Upper lobe of left lung (tissue), 6 donors: ENCODE data around the gene RAX2. TPM values are rescaled to one million over a fixed set of nuclear protein-coding genes. Genes with fewer than 3 reads are reported as not detected.

Experiments used
- ATAC-seq, 2 donors: fragments of 200-7000 bp; cut with Tn5 transposase; one replicate each; pipeline ENCODE4 v1.9.1; 2022; ENCODE audit warnings: mild to moderate bottlenecking in 2 of 2, moderate library complexity in 2 of 2; ENCODE audit not compliant: low FRiP score in 2 of 2
- DNase-seq, 2 donors: peaks; one replicate each; pipeline ENCODE4 v3.0.0-alpha.2; 2019 to 2020
- H3K27ac ChIP-seq, 4 donors: fragments of 200-600 bp; sonication (generic); one replicate each; pipeline ENCODE4 v1.5.1; 2016 to 2019
- H3K27me3 ChIP-seq, 4 donors: fragments of 200-600 bp; sonication (generic); one replicate each; pipeline ENCODE4 v1.5.1; 2017 to 2019
- H3K36me3 ChIP-seq, 4 donors: fragments of 200-600 bp; sonication (generic); one replicate each; pipeline ENCODE4 v1.5.1; 2016 to 2019
- H3K4me1 ChIP-seq, 4 donors: fragments of 200-600 bp; sonication (generic); one replicate each; pipeline ENCODE4 v1.5.1; 2018 to 2019
- H3K4me3 ChIP-seq, 4 donors: fragments of 200-600 bp; sonication (generic); one replicate each; pipeline ENCODE4 v1.5.1; 2017 to 2019; ENCODE audit warnings: mild to moderate bottlenecking in 2 of 4, moderate library complexity in 1 of 4
- H3K9me3 ChIP-seq, 4 donors: fragments of 200-600 bp; sonication (generic); one replicate each; pipeline ENCODE4 v1.5.1; 2018 to 2019
- EP300 ChIP-seq, 4 donors: sonication (generic); formaldehyde crosslinking; IDR thresholded peaks; one replicate each; pipeline ENCODE4 v1.5.1; 2017; ENCODE audit warnings: antibody characterized with exemption in 4 of 4, control low read depth in 2 of 4
- POLR2A ChIP-seq, 4 donors: fragments of 450-650 bp; IDR thresholded peaks; one replicate each; pipeline ENCODE4 v1.5.1; 2016 to 2017; ENCODE audit warnings: antibody characterized with exemption in 4 of 4, mild to moderate bottlenecking in 2 of 4
- POLR2AphosphoS5 ChIP-seq, 2 donors: sonication (generic); formaldehyde crosslinking; IDR thresholded peaks; one replicate each; pipeline ENCODE4 v1.5.1; 2017; ENCODE audit warnings: antibody characterized with exemption in 2 of 2
- WGBS, 2 donors: methylation state at CpG; one replicate each; pipeline ENCODE4 v1.1.5; 2017 to 2018; 5-methylcytosine and 5-hydroxymethylcytosine counted together
- total RNA-seq, 6 donors: library from RNA; depleted of rRNA in 4 of 6; stranded (reverse); fragments of >200 nt in 4 of 6; gene quantifications; one replicate each; pipeline versions ENCODE4 v1.1.0 to v1.2.1, GENCODE V29; 2016 to 2021
- TF ChIP-seq, protein P1 (sequence below), 6 experiments: fragments of 450-650 bp in 4 of 6; fragments of 200-600 bp in 2 of 6; sonication (generic) in 2 of 6; IDR thresholded peaks; one replicate each; pipeline ENCODE4 v1.5.1; 2016 to 2019; ENCODE audit warnings: antibody characterized with exemption in 6 of 6
- donor health status: DM: no; HTN: no; CAD: no; lungs with moderate emphysema.
- donor health status: DM: no; HTN: yes; CAD: no; lungs with severe emphysema.

The RAX2 gene
- total RNA-seq, 6 donors from 2014 or later = not detected

DNA sequence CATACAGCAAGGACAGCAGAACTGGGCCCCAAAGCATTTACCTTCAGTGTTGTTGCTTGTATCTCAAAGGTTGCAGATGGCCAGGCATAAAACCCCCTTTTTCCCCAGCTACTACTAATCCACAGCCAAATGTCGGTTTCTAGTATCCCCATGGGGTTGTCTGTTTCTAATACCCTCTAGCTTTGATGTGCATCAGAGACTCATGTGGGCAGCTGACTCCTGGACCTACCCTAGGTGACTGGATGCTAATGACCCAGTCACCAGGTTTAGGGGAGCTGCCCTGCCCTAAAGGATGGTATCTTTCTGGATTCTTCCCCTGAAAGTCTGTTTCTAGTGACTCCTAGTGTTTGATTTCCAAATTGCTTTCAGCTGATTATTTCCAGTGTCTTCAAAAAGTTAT is 39.9 kb downstream of the RAX2 start:
- no peak for DNase-seq
- Histone ChIP-seq H3K36me3 (peaks cover 0 to 8% (median 5%) of the 10 kb centered on the region in 4 donors), H3K27me3 (no peaks in the 10 kb centered on the region), H3K4me3 (no peak overlapping the region), H3K9me3 (peaks cover 0 to 4% (median 0%) of the 10 kb centered on the region in 4 donors), H3K4me1 (no peaks in the 10 kb centered on the region), H3K27ac (no peak overlapping the region)
- TF ChIP-seq EP300 (IDR thresholded peaks at IDR 0.05) (no peak), POLR2AphosphoS5 (IDR thresholded peaks at IDR 0.05) (no peak), POLR2A (IDR thresholded peaks at IDR 0.05) (no peak)
- TF ChIP-seq, protein P1, sequence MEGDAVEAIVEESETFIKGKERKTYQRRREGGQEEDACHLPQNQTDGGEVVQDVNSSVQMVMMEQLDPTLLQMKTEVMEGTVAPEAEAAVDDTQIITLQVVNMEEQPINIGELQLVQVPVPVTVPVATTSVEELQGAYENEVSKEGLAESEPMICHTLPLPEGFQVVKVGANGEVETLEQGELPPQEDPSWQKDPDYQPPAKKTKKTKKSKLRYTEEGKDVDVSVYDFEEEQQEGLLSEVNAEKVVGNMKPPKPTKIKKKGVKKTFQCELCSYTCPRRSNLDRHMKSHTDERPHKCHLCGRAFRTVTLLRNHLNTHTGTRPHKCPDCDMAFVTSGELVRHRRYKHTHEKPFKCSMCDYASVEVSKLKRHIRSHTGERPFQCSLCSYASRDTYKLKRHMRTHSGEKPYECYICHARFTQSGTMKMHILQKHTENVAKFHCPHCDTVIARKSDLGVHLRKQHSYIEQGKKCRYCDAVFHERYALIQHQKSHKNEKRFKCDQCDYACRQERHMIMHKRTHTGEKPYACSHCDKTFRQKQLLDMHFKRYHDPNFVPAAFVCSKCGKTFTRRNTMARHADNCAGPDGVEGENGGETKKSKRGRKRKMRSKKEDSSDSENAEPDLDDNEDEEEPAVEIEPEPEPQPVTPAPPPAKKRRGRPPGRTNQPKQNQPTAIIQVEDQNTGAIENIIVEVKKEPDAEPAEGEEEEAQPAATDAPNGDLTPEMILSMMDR (IDR thresholded peaks at IDR 0.05) = no peak
- 94% methylated on average over 1 of the region's 1 CpG; no CpG with 5 or more reads in 1 of the 2 donors for WGBS, 2 donors
- ATAC-seq = no peak

DNA sequence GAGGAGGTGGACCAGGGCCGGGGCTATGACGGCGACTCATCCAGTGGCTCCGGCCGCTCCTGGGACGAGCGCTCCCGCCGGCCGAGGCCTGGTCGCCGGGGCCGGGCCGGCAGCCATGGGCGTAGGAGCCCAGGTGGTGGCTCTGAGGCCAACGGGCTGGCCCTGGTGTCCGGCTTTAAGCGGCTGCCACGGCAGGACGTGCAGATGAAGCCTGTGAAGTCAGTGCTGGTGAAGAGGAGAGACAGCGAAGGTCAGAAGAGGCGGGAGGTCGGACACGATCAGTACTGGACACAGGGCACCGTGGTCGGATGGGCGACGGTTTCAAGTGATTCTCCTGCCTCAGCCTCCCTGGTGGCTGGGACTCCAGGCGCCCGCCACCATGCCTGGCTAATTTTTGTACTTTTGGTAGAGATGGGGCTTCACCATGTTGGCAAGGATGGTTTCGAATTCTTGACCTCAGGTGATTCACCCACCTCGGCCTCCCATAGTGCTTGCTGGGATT is 41.5 kb downstream of the RAX2 start:
- Histone ChIP-seq H3K27ac (no peak overlapping the region), H3K4me3 (no peak overlapping the region), H3K27me3 (no peaks in the 10 kb centered on the region), H3K9me3 (peaks cover 0 to 4% (median 0%) of the 10 kb centered on the region in 4 donors), H3K4me1 (peaks cover 0 to 3% (median 0%) of the 10 kb centered on the region in 4 donors), H3K36me3 (peaks cover 0 to 6% (median 1%) of the 10 kb centered on the region in 4 donors)
- TF ChIP-seq POLR2AphosphoS5 (IDR thresholded peaks at IDR 0.05) (no peak), EP300 (IDR thresholded peaks at IDR 0.05) (no peak), POLR2A (IDR thresholded peaks at IDR 0.05) (no peak)
- TF ChIP-seq, protein P1 (IDR thresholded peaks at IDR 0.05) = no peak
- WGBS, 2 donors = 94% methylated on average over 22 to 28 of the region's 32 CpGs
- peak in 1 of 2 donors; percentile 79 for DNase-seq
- ATAC-seq = no peak

DNA sequence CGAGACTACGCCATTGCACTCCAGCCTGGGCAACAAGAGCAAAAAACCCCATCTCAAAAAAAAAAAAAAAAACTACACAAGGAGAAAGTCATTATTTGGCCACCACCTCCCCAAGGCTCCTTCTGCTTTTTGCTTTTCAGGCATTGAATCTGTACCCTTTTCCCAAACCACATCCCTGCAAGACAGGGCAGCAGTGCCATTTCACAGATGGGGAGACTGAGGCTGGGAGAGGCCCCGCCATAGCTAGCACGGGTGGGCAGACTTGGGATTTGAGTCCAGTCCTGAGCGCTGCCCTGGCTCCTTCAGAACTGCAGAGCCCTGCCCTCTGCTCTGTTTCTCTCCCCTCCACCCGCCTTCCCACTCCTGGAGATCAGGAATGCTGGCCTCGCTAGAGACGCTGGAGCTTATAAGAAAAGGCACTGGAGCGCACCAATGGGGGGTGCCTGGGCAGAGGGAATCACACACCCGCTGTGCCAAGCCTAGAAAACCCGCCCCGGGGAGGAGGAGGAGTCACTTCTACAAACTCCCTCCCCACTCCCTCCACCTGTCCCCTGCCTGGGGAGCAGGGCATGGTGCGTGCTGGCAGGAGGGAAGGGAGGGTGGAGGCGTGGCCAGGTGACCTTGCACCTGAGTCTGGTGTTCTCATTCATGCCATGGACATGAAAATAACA is 46.3 kb downstream of the RAX2 start:
- H3K4me3 ChIP-seq = no peak overlapping the region
- DNase-seq (peak in 1 of 2 donors; percentile 82), ATAC-seq (peak in 1 of 2 donors; percentile 72)
- H3K36me3 ChIP-seq = no peaks in the 10 kb centered on the region
- TF ChIP-seq POLR2AphosphoS5 (IDR thresholded peaks at IDR 0.05) = no peak
- no peak for TF ChIP-seq EP300 (IDR thresholded peaks at IDR 0.05)
- no peak for TF ChIP-seq POLR2A (IDR thresholded peaks at IDR 0.05)
- TF ChIP-seq, protein P1 (IDR thresholded peaks at IDR 0.05) = no peak
- peaks cover 11 to 20% (median 16%) of the 10 kb centered on the region in 4 donors for H3K4me1 ChIP-seq
- 29 to 51% methylated on average over 7 to 14 of the region's 14 CpGs for WGBS, 2 donors
- peaks cover 3 to 18% (median 12%) of the 10 kb centered on the region in 4 donors for H3K27me3 ChIP-seq
- peaks cover 0 to 4% (median 0%) of the 10 kb centered on the region in 4 donors for H3K9me3 ChIP-seq
- no peak overlapping the region for H3K27ac ChIP-seq

DNA sequence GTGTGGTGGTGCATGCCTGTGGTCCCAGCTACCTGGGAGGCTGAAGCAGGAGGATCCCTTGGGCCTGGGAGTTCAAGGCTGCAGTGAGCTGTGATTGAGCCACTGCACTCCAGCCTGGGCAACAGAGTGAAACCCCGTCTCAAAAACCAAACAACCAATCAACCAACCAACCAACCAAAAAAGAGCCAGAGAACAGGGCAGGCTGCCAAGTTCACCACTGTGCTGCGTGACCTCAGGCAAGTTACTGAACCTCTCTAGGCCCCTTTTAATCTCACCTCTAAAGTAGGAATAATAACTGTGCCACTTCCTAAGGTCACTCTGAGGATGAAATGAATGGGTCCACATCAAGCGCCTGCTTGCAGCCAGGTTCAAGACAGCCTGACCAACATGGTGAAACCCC is 46.9 kb downstream of the RAX2 start:
- ATAC-seq (no peak), DNase-seq (no peak)
- WGBS, 2 donors = 58 to 59% methylated on average over 3 of the region's 3 CpGs

More for the DNA sequence above, 46.9 kb downstream of the RAX2 start:
- Histone ChIP-seq H3K9me3 (peaks cover 0 to 4% (median 0%) of the 10 kb centered on the region in 4 donors), H3K36me3 (no peaks in the 10 kb centered on the region), H3K27ac (no peak overlapping the region), H3K4me3 (no peak overlapping the region), H3K4me1 (peaks cover 15 to 24% (median 18%) of the 10 kb centered on the region in 4 donors), H3K27me3 (peaks cover 3 to 20% (median 12%) of the 10 kb centered on the region in 4 donors)
- TF ChIP-seq POLR2A (IDR thresholded peaks at IDR 0.05) (no peak), POLR2AphosphoS5 (IDR thresholded peaks at IDR 0.05) (no peak), EP300 (IDR thresholded peaks at IDR 0.05) (no peak)
- TF ChIP-seq, protein P1 (IDR thresholded peaks at IDR 0.05) = no peak
